Astrocyte (in vitro differentiated cells and primary cell): ENCODE measurements around the gene NUDT14. TPM values are rescaled to one million over a fixed set of nuclear protein-coding genes. Genes with fewer than 3 reads are reported as not detected.

Experiments used
- DNase-seq: peaks from one replicate; pipeline ENCODE4 v3.0.0-alpha.2; 2010; ENCODE audit warnings: low read depth
- FAIRE-seq: peaks from 2 replicates; lab custom pipeline; 2011; peaks lifted over from hg19 to GRCh38; lab: Jason Lieb, UNC
- H2AFZ ChIP-seq: 2 replicates; pipeline ENCODE4 v1.6.0; 2012; ENCODE audit warnings: low read depth, low read length, inconsistent platforms
- H3K27ac ChIP-seq: 2 replicates; pipeline ENCODE4 v1.5.1; 2011; ENCODE audit warnings: low read depth, low read length, inconsistent platforms
- H3K27me3 ChIP-seq: 2 replicates; pipeline ENCODE4 v1.6.0; 2011; ENCODE audit warnings: low read length, inconsistent platforms; ENCODE audit not compliant: insufficient read depth
- H3K36me3 ChIP-seq: 2 replicates; pipeline ENCODE4 v1.5.1; 2011; ENCODE audit warnings: low read length, inconsistent platforms; ENCODE audit not compliant: insufficient read depth
- H3K4me1 ChIP-seq: 2 replicates; pipeline ENCODE4 v1.5.1; 2011; ENCODE audit warnings: low read length, inconsistent platforms; ENCODE audit not compliant: insufficient read depth
- H3K4me2 ChIP-seq: 2 replicates; pipeline ENCODE4 v1.6.0; 2012; ENCODE audit warnings: low read length, inconsistent platforms
- H3K4me3 ChIP-seq: 2 replicates; pipeline ENCODE4 v1.5.1; 2011; ENCODE audit warnings: low read depth, mild to moderate bottlenecking, low read length, inconsistent platforms; ENCODE audit not compliant: insufficient read depth
- H3K79me2 ChIP-seq: 2 replicates; pipeline ENCODE4 v1.6.0; 2012; ENCODE audit warnings: mild to moderate bottlenecking, low read length, inconsistent platforms; ENCODE audit not compliant: insufficient read depth
- H3K9ac ChIP-seq: 2 replicates; pipeline ENCODE4 v1.6.0; 2012; ENCODE audit warnings: mild to moderate bottlenecking, low read length, inconsistent platforms
- H3K9me3 ChIP-seq: 2 replicates; pipeline ENCODE4 v1.5.1; 2012; ENCODE audit warnings: low read depth, mild to moderate bottlenecking, low read length, inconsistent platforms; ENCODE audit not compliant: insufficient read depth
- H4K20me1 ChIP-seq: 2 replicates; pipeline ENCODE4 v1.6.0; 2012; ENCODE audit warnings: low read length, inconsistent platforms; ENCODE audit not compliant: insufficient read depth
- H3K27ac Mint-ChIP-seq: one replicate; pipeline ENCODE4 v1.8.0; 2021; ENCODE audit warnings: mild to moderate bottlenecking, mixed read lengths; ENCODE audit not compliant: unreplicated experiment
- H3K27me3 Mint-ChIP-seq: one replicate; pipeline ENCODE4 v1.8.0; 2021; ENCODE audit warnings: low read depth, mixed read lengths; ENCODE audit not compliant: unreplicated experiment
- H3K36me3 Mint-ChIP-seq: one replicate; pipeline ENCODE4 v1.8.0; 2021; ENCODE audit warnings: low read depth, mixed read lengths; ENCODE audit not compliant: unreplicated experiment
- H3K4me1 Mint-ChIP-seq: one replicate; pipeline ENCODE4 v1.8.0; 2021; ENCODE audit warnings: low read depth, mixed read lengths; ENCODE audit not compliant: unreplicated experiment
- H3K4me3 Mint-ChIP-seq: one replicate; pipeline ENCODE4 v1.8.0; 2021; ENCODE audit warnings: mild to moderate bottlenecking, moderate library complexity, mixed read lengths; ENCODE audit not compliant: unreplicated experiment
- H3K9me3 Mint-ChIP-seq: one replicate; pipeline ENCODE4 v1.8.0; 2021; ENCODE audit warnings: mild to moderate bottlenecking, mixed read lengths; ENCODE audit not compliant: unreplicated experiment
- EZH2 ChIP-seq: IDR thresholded peaks from 2 replicates; pipeline ENCODE4 v1.6.1; 2012; ENCODE audit warnings: mild to moderate bottlenecking, low read length, inconsistent platforms; ENCODE audit not compliant: insufficient read depth
- total RNA-seq: library from RNA; stranded (reverse); gene quantifications from 2 replicates; pipeline ENCODE4 v1.2.1, GENCODE V29; 2021
- TF ChIP-seq, protein P1 (sequence below): IDR thresholded peaks from 2 replicates; pipeline ENCODE4 v1.5.1; 2011; ENCODE audit warnings: low read depth, mild to moderate bottlenecking, inconsistent platforms, low read length, moderate library complexity; ENCODE audit not compliant: insufficient read depth

Gene NUDT14
- total RNA-seq, 1 donor from 2014 or later: 17.5 TPM

DNA sequence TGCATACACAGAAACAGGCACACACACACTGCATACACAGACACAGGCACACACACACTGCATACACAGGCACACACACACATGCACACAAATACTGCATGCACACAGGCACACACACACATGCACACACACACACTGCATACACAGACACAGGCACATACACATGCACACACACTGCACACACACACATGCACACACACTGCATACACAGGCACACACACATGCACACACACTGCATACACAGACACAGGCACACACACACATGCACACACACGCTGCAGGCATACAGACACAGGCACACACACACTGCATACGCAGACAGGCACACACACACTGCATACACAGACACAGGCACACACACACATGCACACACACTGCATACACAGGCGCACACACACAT is 34.5 kb upstream of the NUDT14 start:
- no peak overlapping the region for H3K27ac Mint-ChIP-seq
- no peak overlapping the region for H2AFZ ChIP-seq
- no peak overlapping the region for H3K4me3 Mint-ChIP-seq
- DNase-seq: no peak
- no peaks in the 10 kb centered on the region for H3K4me1 Mint-ChIP-seq
- no peaks in the 10 kb centered on the region for H3K27me3 Mint-ChIP-seq
- no peak for TF ChIP-seq EZH2
- TF ChIP-seq, protein P1, sequence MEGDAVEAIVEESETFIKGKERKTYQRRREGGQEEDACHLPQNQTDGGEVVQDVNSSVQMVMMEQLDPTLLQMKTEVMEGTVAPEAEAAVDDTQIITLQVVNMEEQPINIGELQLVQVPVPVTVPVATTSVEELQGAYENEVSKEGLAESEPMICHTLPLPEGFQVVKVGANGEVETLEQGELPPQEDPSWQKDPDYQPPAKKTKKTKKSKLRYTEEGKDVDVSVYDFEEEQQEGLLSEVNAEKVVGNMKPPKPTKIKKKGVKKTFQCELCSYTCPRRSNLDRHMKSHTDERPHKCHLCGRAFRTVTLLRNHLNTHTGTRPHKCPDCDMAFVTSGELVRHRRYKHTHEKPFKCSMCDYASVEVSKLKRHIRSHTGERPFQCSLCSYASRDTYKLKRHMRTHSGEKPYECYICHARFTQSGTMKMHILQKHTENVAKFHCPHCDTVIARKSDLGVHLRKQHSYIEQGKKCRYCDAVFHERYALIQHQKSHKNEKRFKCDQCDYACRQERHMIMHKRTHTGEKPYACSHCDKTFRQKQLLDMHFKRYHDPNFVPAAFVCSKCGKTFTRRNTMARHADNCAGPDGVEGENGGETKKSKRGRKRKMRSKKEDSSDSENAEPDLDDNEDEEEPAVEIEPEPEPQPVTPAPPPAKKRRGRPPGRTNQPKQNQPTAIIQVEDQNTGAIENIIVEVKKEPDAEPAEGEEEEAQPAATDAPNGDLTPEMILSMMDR: no peak
- no peaks in the 10 kb centered on the region for H3K9me3 ChIP-seq
- H3K27me3 ChIP-seq: no peaks in the 10 kb centered on the region
- no peak overlapping the region for H3K9ac ChIP-seq
- H3K4me3 ChIP-seq: no peak overlapping the region
- H3K27ac ChIP-seq: no peak overlapping the region
- peaks cover 11% of the 10 kb centered on the region for H3K79me2 ChIP-seq
- no peaks in the 10 kb centered on the region for H3K36me3 ChIP-seq
- FAIRE-seq: no peak
- peaks cover 2% of the 10 kb centered on the region for H3K36me3 Mint-ChIP-seq
- H3K4me2 ChIP-seq: no peak overlapping the region
- no peaks in the 10 kb centered on the region for H3K9me3 Mint-ChIP-seq
- peaks cover 32% of the 10 kb centered on the region for H4K20me1 ChIP-seq
- no peaks in the 10 kb centered on the region for H3K4me1 ChIP-seq

DNA sequence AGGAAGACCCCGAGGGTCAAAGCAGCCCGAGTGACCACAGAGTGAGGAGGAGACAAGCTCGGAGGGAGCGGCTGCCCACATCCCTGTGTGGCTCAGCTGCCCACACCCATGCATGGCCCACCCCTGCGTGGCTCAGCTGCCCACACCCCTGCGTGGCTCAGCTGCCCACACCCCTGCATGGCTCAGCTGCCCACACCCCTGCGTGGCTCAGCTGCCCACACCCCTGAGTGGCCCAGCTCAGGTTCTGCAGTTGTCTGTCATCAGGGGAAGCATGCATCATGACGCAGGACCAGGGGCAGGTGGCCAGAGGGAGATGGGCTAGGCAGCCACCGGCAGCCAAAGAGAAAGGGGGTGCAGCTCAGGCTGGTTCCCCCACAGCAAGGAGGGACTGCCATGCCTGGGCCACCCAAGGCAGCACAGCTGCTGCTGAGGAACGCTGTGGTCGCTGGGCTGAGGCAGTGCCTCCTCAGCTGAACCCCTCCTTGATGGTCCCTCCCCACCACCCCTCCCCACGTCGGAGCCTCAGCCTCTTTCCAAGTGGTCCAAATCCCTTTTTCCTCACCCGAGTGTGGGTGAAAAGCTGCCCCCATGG is 33.3 kb upstream of the NUDT14 start:
- FAIRE-seq (no peak), DNase-seq (no peak)
- H3K9me3 Mint-ChIP-seq: no peaks in the 10 kb centered on the region
- H4K20me1 ChIP-seq: peaks cover 30% of the 10 kb centered on the region
- H3K27ac Mint-ChIP-seq: no peak overlapping the region
- peaks cover 11% of the 10 kb centered on the region for H3K79me2 ChIP-seq
- peaks cover 2% of the 10 kb centered on the region for H3K36me3 Mint-ChIP-seq
- TF ChIP-seq, protein P1: no peak
- TF ChIP-seq EZH2: no peak
- no peaks in the 10 kb centered on the region for H3K9me3 ChIP-seq
- no peaks in the 10 kb centered on the region for H3K4me1 Mint-ChIP-seq
- no peaks in the 10 kb centered on the region for H3K27me3 Mint-ChIP-seq
- H3K9ac ChIP-seq: no peak overlapping the region
- H3K27me3 ChIP-seq: no peaks in the 10 kb centered on the region
- H3K36me3 ChIP-seq: no peaks in the 10 kb centered on the region
- H3K27ac ChIP-seq: no peak overlapping the region
- no peak overlapping the region for H2AFZ ChIP-seq
- no peaks in the 10 kb centered on the region for H3K4me1 ChIP-seq
- H3K4me3 ChIP-seq: no peak overlapping the region
- no peak overlapping the region for H3K4me2 ChIP-seq
- H3K4me3 Mint-ChIP-seq: no peak overlapping the region

GRCh38 chr14:105213361-105213760 is 32.2 kb upstream of the NUDT14 start:
- no peak overlapping the region for H3K27ac Mint-ChIP-seq
- DNase-seq (no peak), FAIRE-seq (no peak)
- Histone ChIP-seq H3K4me1 (no peaks in the 10 kb centered on the region), H3K27ac (no peak overlapping the region), H3K27me3 (no peaks in the 10 kb centered on the region), H2AFZ (no peak overlapping the region), H4K20me1 (peaks cover 30% of the 10 kb centered on the region), H3K4me2 (no peak overlapping the region), H3K36me3 (no peaks in the 10 kb centered on the region), H3K9ac (no peak overlapping the region), H3K9me3 (no peaks in the 10 kb centered on the region), H3K4me3 (no peak overlapping the region), H3K79me2 (peaks cover 11% of the 10 kb centered on the region)
- H3K36me3 Mint-ChIP-seq: peaks cover 2% of the 10 kb centered on the region
- no peaks in the 10 kb centered on the region for H3K4me1 Mint-ChIP-seq
- H3K27me3 Mint-ChIP-seq: no peaks in the 10 kb centered on the region
- no peak for TF ChIP-seq EZH2
- TF ChIP-seq, protein P1: no peak
- H3K4me3 Mint-ChIP-seq: no peak overlapping the region
- H3K9me3 Mint-ChIP-seq: no peaks in the 10 kb centered on the region
